Stimulated activated CD8-positive, alpha-beta memory T cell treated with anti-CD3 and anti-CD28 coated beads, Interleukin-7, amount 100 ng/mL, for 4 hours (primary cell): ENCODE measurements around the gene KRTAP1-3.
"Not testable (repeated sequence)": the region's sequence is repeated elsewhere in the genome, so short reads cannot be mapped to it uniquely, and the experiment has no call there.

ENCODE experiments used
- DNase-seq, 2 donors: peaks; one replicate each; pipeline ENCODE4 v3.0.0-alpha.2; 2020; ENCODE audit warnings: low read depth in 2 of 2

KRTAP1-3 gene, protein sequence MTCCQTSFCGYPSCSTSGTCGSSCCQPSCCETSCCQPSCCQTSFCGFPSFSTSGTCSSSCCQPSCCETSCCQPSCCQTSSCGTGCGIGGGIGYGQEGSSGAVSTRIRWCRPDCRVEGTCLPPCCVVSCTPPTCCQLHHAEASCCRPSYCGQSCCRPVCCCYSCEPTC

DNA sequence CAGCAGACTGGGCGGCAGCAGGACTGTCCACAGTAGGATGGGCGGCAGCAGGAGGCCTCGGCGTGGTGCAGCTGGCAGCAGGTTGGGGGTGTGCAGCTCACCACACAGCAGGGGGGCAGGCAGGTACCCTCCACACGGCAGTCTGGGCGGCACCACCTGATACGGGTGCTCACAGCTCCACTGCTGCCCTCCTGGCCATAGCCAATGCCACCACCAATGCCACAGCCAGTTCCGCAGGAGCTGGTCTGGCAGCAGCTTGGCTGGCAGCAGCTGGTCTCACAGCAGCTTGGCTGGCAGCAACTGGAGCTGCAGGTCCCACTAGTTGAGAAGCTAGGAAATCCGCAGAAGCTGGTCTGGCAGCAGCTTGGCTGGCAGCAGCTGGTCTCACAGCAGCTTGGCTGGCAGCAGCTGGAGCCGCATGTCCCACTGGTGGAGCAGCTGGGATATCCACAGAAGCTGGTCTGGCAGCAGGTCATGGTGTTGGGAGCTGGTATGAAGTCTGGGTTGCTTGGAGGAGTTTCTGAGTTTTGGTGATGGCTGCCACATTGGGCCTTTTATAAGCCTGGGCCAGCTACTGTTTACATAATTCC is at the start of gene KRTAP1-3:
TSS of gene KRTAP1-3 (minus strand) at position 529 of the 590 bp plus-strand sequence. CDS start at position 476, 53 bp downstream.
- DNase-seq = not testable (repeated sequence)

DNA sequence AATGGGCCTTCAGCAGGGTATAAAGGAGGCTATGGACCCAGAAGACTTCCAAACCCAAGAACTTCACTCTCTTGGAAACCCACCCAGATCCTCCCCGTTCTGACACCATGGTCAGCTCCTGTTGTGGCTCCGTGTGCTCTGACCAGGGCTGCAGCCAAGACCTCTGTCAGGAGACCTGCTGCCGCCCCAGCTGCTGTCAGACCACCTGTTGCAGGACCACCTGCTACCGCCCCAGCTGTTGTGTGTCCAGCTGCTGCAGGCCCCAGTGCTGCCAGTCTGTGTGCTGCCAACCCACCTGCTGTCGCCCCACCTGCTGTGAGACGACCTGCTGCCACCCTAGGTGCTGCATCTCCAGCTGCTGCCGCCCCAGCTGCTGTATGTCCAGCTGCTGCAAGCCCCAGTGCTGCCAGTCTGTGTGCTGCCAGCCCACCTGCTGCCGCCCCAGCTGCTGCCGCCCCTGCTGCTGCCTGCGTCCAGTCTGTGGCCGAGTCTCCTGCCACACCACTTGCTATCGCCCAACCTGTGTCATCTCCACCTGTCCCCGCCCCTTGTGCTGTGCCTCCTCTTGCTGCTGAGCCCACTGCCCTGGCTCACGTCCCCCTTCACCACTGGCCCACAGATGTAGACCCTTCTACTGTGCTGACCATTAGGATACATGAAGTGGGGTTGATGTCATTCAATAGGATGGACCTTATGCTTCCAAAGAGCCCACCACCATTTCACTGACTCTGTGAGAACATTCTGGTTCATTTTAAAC is 49.6 kb upstream of the KRTAP1-3 start, which contains the start of gene KRTAP4-7:
TSS of gene KRTAP4-7 (plus strand) at position 51 of the 757 bp plus-strand sequence. CDS start at position 108, 57 bp downstream.
- not testable (repeated sequence) for DNase-seq

DNA sequence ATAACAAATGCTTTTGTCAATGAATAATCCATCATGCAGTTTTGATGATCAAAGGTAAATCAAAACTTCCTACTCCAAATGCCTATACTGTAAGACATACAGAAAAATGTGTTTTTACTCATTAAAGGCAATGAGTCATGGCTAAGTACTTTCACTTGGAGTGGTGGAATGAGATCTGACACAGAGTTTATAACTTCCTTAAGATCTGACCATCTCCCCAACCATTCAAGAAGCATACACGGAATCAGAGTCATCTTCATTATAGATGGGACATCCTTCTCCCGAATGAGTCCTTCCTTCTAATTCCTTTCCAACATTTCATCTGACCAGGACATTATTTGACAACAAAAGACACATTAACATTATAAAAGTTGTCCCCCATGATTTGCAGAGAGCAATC is 48.8 kb upstream of the KRTAP1-3 start:
- DNase-seq = not testable (repeated sequence)

DNA sequence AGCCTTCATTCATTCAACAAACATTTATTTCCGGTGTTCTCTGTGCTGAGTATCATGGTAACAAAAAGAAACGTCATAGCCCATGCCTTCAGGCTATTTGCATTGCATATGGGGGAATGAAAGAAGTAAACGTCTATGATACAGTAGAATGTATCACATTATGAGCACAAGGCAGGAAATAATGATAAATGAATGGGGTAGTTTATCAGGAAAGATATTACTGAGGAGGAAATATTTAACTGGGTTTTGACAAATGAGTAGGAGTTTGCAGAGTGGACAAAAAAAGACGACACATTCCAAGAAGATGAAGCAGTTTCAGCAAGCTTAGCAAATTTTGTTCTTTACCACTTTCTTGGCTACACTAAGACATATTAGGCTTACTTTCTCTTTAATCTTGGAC is 48.0 kb upstream of the KRTAP1-3 start:
- no peak for DNase-seq

DNA sequence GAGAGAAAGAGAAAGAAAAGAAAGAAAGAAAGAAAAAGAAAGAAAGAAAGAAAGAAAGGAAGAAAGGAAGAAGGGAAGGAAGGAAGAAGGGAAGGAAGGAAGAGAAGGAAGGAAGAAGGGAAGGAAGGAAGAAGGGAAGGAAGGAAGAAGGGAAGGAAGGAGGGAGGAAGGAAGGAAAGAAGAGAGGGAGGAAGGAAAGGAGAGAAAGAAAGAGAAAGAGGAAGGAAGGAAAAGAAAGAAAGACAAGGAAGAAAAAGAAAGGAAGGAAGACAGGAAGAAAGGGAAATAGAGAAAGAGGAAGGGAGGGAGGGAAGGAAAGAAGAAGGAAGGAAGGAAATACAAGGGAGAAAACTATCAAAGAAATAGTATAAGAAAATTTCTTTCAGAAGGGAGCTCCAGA is 42.1 kb upstream of the KRTAP1-3 start:
- DNase-seq = no peak

DNA sequence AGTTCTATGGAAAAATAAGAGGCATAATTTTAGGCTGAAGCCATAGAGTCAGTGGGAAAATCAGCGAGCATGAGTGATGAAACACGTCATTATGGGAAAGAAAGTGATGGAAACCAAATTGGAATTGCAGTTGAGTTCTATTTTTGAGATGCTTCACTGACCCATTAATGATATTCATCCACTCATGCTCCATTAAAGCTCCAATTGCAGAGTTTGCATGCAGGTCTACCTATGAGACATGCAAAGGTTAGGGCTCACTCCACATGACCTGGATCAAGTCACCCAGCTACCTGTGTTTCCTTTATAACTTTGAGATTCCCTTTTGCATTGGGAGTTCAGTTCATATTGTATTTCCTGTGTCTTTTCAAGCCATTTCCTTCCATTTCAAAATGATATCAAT is 39.0 kb upstream of the KRTAP1-3 start:
- DNase-seq = no peak

DNA sequence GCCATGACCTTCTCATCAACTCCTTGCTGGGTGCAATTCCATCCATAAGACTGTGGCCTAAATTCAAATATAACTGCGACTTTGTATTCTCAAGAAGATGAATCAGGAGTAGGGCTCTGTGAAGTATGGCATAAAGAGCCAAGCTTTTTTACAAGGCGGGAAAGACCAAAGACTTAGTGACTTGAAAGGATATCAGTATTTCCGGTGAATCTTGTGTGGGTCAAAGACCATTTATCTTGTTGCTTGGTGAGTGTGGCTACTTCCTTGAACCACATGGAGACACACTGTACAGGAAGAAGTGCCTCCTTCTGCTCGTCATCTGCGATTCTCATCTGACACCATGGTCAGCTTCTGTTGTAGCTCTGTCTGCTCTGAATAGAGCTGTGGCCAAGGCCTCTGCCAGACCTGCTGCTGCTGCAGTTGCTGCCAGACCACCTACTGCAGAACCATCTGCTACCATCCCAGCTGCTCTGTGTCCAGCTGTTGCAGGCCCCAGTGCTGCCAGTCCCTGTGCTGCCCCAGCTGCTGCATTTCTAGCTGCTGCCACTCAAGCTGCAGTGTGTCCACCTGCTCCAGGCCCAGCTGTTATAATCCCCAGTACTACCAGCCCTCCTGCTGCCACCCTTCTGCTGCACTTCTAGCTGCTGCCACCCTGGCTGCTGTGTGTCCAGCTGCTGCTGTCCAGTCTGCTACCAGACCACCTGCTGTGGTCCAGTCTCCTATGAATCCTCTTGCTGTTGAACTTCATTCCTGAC is 37.1 kb upstream of the KRTAP1-3 start:
- no peak for DNase-seq

DNA sequence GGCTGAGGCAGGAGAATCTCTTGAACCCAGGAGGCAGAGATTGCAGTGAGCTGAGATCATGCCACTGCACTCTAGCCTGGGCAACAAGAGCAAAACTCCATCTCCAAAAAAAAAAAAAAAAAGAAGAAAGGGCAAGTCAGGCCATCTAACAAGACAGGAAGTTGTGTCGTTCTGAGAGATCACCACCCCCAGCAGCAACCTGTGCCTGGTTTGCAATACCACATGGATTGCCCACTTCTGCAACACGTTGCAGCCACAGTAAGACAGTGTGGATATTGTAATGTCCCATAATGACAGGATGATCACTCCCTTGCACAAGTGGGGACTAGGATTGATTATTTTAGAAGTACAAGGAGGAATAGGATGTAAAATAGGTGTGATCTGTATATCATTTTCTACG is 34.4 kb upstream of the KRTAP1-3 start:
- DNase-seq = no peak

DNA sequence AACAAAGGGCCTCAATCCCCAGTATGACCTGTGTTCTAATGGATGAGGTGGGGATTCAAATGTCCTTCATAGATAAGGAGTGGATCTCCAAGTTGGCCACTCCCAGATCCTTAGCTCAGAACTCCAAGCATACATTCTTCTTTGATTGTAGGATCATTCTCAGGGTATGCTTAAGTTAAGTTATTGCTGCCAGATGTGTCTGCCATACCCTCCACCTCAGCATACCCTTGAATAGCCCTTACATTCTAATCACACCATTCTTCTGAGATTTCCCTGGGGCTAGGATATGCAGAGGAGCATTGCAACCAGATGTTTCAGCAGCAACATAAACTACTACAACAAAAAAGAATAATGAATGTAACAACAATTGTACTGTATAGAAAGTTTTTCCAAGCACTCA is 32.6 kb upstream of the KRTAP1-3 start:
- no peak for DNase-seq

DNA sequence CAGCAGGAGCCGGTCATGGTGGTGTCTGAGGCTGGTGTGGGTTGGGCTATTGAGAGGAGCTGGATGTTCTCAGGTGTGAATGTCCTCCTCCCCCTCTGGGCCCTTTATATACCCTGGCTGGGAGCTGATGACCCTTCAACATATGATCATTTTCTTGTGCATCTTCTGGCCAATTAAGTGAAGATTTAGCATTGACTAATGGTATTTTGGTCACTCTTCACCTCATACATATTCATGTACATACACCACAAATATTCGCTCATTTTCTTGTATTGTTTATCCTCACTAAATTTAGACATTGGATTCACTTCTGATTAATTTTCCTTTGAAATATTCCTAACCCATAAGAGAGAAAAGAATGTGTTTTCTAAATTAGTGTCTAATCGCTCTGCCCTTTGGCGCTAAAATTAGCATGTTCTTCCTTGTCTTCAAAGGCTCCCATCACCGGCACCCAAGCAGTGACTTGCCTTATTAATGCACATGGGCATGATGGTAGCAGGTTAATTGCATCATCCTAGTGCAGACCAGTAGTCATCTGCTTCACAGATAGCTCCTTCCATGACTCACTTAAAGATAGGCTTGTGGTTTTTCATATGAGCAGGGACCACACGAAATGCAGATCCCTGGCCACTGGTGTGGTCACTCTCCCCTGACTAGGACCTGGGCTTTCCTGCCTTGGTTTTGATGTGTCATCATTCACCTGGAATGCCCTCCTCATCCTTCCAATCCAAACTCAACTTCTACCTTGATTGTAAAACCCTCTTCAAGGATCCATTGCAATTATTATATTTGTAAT is 31.4 kb upstream of the KRTAP1-3 start, which contains the start of gene KRTAP2-4:
TSS of gene KRTAP2-4 (minus strand) at position 51 of the 796 bp plus-strand sequence. CDS start at position 17, 34 bp downstream.
- no peak for DNase-seq

DNA sequence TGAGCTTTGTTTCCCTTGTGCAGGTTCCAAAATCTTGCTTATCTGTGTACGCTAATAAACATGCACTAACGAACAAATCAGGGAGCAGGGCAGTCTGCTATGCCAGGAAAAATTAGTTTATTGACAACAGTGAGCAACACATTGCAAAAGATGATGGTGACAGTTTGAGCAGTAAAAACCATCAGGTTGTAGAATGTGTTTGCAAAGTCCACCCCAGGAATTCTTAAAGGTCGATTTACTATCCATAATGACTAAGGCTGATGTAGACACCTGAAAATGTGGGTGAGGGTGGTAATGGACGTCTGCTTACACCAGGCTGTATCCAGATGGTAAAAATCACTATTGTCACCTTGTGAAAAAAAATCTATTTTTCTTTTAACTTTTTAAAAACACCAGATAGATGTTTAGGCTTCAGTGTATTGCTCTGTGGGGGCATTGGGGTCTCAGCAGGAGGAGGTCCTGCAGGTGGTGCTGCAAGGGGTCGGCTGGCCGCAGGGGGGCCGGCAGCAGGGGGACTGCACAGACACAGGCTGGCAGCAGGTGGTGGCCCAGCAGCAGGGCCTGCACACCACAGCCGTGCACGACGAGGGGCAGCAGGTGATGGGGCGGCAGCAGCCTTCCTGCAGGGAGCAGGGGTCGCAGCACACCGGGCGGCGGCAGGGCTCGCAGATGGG is 30.5 kb upstream of the KRTAP1-3 start:
- DNase-seq = not testable (repeated sequence)

DNA sequence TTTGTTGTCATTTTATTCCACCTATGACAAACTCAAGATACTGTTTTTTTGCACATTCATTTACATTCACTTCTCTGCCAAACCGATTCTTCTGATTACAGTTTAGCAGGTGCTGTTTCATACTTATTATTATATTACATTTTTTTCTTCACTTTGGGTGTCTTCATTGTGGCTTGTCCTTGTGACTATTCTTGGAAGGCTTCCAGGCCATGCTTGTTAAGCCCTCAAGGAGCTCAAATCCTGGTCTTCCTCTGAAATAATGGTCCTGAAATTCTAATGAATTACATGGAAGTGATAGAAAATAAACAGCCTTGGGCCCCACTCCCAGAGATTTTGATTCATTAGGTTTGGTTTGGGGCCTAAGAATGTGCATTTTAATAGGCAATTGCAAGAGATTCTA is 29.6 kb upstream of the KRTAP1-3 start:
- DNase-seq = no peak

DNA sequence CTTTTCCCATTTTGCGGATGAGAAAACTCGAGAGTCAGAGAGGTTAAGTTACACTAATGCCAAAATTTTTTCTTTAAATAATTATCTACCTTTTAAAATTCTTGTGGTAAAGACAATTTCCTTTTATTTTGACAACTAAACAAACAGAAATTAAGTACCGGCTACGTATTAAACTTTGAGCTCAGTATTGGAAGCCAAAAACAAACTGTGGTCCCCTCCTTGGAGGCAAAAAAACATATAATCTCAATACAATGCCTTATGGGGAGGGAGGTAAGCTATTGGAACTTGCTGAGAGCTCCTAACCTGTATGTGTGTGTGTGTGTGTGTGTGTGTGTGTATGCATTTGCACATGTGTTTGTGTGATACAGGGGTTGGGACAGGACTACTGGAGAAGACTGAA is 28.8 kb upstream of the KRTAP1-3 start:
- no peak for DNase-seq

DNA sequence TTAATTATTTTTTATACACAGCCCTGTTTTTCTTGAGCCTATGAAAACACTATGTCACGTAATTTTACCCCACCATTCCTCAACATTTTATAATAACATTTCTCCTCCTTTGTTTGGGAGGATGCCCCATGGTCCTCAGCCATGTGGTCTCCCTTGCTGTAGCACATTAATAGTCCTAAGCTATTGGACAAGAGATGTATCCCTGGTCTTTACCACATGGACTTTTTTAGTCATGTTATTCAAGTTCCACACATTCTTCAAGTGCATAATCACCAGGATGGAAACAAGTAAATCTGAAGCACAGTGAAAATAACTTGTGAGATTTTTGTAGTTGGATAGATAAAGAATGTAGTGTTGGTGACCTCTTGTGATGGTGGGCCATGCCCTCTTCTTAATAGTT is 27.3 kb upstream of the KRTAP1-3 start:
- DNase-seq = no peak

DNA sequence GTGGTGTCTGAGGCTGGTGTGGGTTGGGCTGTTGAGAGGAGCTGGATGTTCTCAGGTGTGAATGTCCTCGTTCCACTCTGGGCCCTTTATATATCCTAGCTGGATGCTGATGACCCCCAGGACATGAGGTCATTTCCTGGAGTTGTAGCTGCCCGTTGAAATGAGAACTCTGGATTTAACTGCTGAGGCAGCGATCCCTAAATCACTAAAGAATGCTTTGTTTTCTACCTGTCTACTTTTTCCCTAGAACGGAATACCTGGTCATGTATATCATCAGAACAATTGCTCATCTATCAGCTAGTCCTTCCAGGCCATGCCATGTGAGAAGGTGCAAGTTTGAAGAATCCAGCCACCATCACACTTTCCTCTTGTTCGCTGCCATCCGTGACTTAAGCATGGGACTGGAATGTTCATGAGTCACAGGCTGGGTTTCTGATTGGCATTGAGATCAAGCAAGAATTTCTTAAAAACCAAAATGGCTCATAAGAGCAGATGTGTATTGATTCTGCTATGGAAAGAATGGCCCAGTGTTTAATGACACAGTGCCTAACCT is 25.5 kb upstream of the KRTAP1-3 start, which contains the start of gene KRTAP2-3:
TSS of gene KRTAP2-3 (minus strand) at position 63 of the 553 bp plus-strand sequence. CDS start 64 bp downstream, outside the sequence.
- DNase-seq = no peak

DNA sequence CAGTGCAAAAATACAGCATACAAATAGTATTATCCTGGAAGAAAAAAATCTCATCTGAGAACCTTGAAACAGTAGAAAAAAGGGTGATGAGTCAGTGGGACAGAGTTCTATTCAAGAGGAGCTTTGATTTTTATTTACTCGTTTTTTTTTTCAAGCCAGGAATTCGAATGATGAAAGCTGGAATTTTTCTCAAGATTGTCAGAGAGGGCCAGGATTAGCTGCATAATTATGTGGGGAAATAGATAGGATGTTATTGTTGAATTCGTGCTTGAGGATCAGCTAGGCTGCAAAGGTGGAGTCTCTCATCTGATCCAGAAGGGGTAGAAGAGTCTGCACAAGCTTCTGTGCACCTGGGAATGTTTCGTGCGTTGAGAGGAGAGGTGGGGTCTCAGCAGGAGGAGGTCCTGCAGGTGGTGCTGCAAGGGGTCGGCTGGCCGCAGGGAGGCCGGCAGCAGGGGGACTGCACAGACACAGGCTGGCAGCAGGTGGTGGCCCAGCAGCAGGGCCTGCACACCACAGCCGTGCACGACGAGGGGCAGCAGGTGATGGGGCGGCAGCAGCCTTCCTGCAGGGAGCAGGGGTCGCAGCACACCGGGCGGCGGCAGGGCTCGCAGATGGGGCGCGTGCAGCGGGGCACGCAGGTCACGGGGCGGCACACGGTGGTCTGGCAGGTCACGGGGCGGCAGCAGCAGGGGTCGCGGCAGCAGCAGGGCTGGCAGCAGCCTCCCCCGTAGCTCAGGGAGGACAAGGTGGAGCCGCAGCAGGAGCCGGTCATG is 24.8 kb upstream of the KRTAP1-3 start:
- DNase-seq = not testable (repeated sequence)

DNA sequence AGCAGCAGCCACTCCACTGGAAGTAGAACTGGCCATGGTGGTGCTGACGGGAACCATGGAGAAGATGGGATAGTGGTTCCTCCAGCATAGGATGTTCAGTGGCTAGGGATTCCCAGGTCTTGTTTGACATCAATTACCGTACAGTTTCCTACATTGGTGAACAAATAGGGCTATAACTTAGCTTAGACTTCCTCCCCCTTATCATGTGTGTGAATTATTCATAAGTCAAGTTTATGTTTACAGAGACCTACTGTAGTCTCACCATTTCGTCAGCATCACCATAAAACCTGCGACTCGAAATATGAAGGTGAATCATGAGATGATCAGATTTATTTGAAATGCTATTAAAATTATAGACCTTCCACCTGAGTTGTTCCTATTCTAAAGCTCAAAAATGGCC is 24.1 kb upstream of the KRTAP1-3 start:
- DNase-seq = no peak

DNA sequence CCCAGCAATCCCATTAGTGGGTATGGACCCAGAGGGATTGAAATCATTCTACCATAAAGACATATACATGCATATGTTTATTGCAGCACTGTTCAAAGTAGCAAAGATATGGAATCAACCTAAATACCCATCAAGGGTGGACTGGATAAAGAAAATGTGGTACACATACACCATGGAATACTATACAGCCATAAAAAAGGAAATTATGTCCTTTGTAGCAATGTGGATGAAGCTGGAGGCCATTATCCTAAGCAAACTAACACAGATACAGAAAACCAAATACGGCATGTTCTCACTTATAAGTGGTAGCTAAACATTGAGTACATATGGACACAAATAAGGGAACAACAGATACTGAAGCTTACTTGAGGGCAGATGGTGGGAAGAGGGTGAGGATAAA is 22.9 kb upstream of the KRTAP1-3 start:
- no peak for DNase-seq

DNA sequence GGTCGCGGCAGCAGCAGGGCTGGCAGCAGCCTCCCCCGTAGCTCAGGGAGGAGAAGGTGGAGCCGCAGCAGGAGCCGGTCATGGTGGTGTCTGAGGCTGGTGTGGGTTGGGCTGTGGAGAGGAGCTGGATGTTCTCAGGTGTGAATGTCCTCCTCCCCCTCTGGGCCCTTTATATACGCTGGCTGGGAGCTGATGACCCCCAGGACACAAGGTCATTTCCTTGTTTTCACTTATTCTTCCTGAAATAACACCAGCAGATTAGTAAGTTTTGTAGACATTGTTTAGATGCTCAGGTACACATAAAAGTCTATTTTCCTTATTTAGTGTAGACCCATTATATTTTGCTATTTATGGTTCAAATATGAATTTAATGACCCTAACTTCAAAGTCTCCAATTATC is 20.5 kb upstream of the KRTAP1-3 start, which contains the start of gene KRTAP2-2:
TSS of gene KRTAP2-2 (minus strand) at position 101 of the 400 bp plus-strand sequence. CDS start at position 82, 19 bp downstream.
- DNase-seq = not testable (repeated sequence)
